ENCODE data around the gene FOXA1.

GRCh38 chr14:37558740-37559139, 36.3 kb downstream of the FOXA1 start:
- TF ChIP-seq ZKSCAN1 (IDR thresholded peaks at IDR 0.05; ENCODE audit: low read depth, low read length): no peak
- no peak for TF ChIP-seq RREB1 (CRISPR knock-in tag; IDR thresholded peaks at IDR 0.05)
- no peak for TF ChIP-seq SMARCC2 (IDR thresholded peaks at IDR 0.05; ENCODE audit: low read depth)
- no peak for TF ChIP-seq POLR2AphosphoS5 (IDR thresholded peaks at IDR 0.05; ENCODE audit: control insufficient read depth, insufficient read depth, low read depth, low read length)
- TF ChIP-seq TEAD4 (IDR thresholded peaks at IDR 0.05; ENCODE audit: low read length): no peak
- TF ChIP-seq TEAD4 (CRISPR knock-in tag; IDR thresholded peaks at IDR 0.05; ENCODE audit: borderline replicate concordance): no peak
- no peak for TF ChIP-seq MLX (CRISPR knock-in tag; conservative IDR thresholded peaks at IDR 0.05)
- no peak for TF ChIP-seq CEBPB (tag; IDR thresholded peaks at IDR 0.05)
- no peak for TF ChIP-seq CEBPG (CRISPR knock-in tag; IDR thresholded peaks at IDR 0.05)
- no peak for TF ChIP-seq CEBPG (tag; conservative IDR thresholded peaks at IDR 0.05 in 1 of 2, IDR thresholded peaks at IDR 0.05 in 1 of 2)
- TF ChIP-seq POLR2G (IDR thresholded peaks at IDR 0.05; ENCODE audit: low read depth, low read length): no peak
- no peak for TF ChIP-seq ARID4B (CRISPR knock-in tag; IDR thresholded peaks at IDR 0.05)
- no peak for TF ChIP-seq ZNF609 (CRISPR knock-in tag; IDR thresholded peaks at IDR 0.05; ENCODE audit: borderline replicate concordance)
- no peak for TF ChIP-seq POLR2A (conservative IDR thresholded peaks at IDR 0.05)
- no peak for TF ChIP-seq CBX5 (IDR thresholded peaks at IDR 0.05; ENCODE audit: borderline replicate concordance, low read depth)
